HepG2 (cell line): ENCODE data around the gene NSMCE1. TPM values are rescaled to one million over a fixed set of nuclear protein-coding genes. Genes with fewer than 3 reads are reported as not detected.

Source experiments
- ATAC-seq: fragments of 200-7000 bp; cut with Tn5 transposase; 3 replicates; pipeline ENCODE4 v1.9.1; 2020; ENCODE audit warnings: mild to moderate bottlenecking, moderate library complexity
- BruUV-seq: library from RNA; stranded (reverse); fragments of 400-500 nt; replicated peaks from 2 replicates; lab custom pipeline; 2021; lab: Mats Ljungman, UMichigan
- CTCF ChIA-PET: fragments of 300-600 bp; formaldehyde crosslinking; extraction: SDS; loops from one replicate; lab custom pipeline; 2021; ENCODE audit warnings: low total read pairs, inconsistent platforms, low intra/inter-chr PET ratio; lab: Yijun Ruan, JAX
- POLR2A ChIA-PET: fragments of 350-600 bp; sonication (Branson Sonifier 250); formaldehyde crosslinking; loops from one replicate; lab custom pipeline; 2020; ENCODE audit warnings: antibody characterized with exemption, inconsistent platforms; lab: Yijun Ruan, JAX
- DNase-seq: peaks from one replicate; pipeline ENCODE4 v3.0.0-alpha.2; 2015; ENCODE audit warnings: low spot score
- FAIRE-seq: peaks from 3 replicates; lab custom pipeline; 2011; peaks lifted over from hg19 to GRCh38; lab: Jason Lieb, UNC
- H2AFZ ChIP-seq: one replicate; pipeline ENCODE4 v1.6.1; 2011; ENCODE audit warnings: low read length, inconsistent platforms
- H3K27ac ChIP-seq: fragments of 300-600 bp; 3 replicates; pipeline ENCODE4 v1.8.0; 2011; ENCODE audit warnings: mixed run types, mild to moderate bottlenecking, mixed read lengths, low read length, inconsistent platforms; ENCODE audit not compliant: insufficient read depth; ENCODE audit errors: extremely low read length
- H3K27me3 ChIP-seq, 2 experiments: fragments of 200-600 bp in 1 of 2; 2 replicates in 1 of 2; 3 replicates in 1 of 2; pipeline versions ENCODE4 v1.6.0 to v1.8.0; 2011; ENCODE audit warnings: low read length in 2 of 2, mild to moderate bottlenecking in 2 of 2, moderate library complexity in 2 of 2, inconsistent platforms in 1 of 2; ENCODE audit not compliant: insufficient read depth in 2 of 2, control insufficient read depth in 1 of 2
- H3K36me3 ChIP-seq, 2 experiments: fragments of 200-600 bp in 1 of 2; replicated peaks in 1 of 2; 2 replicates in 1 of 2; 3 replicates in 1 of 2; pipeline versions ENCODE4 v1.5.1 to v1.8.0; 2011; ENCODE audit warnings: low read length in 2 of 2, inconsistent platforms in 1 of 2; ENCODE audit not compliant: insufficient read depth in 2 of 2, control insufficient read depth in 1 of 2
- H3K4me1 ChIP-seq: 2 replicates; pipeline ENCODE4 v1.5.1; 2012; ENCODE audit warnings: low read length, inconsistent platforms; ENCODE audit not compliant: insufficient read depth
- H3K4me2 ChIP-seq: 2 replicates; pipeline ENCODE4 v1.6.0; 2011; ENCODE audit warnings: low read depth, low read length, inconsistent platforms
- H3K4me3 ChIP-seq, 3 experiments: fragments of 200-600 bp in 1 of 3; sonication (generic), shearing (Covaris generic) in 1 of 3; replicated peaks in 1 of 3; 2 replicates each; pipeline ENCODE4 v1.5.1; 2011 to 2016; ENCODE audit warnings: low read length in 3 of 3, inconsistent platforms in 2 of 3, low read depth in 2 of 3, mild to moderate bottlenecking in 2 of 3, control low read depth in 1 of 3, mixed read lengths in 1 of 3; ENCODE audit not compliant: insufficient read depth in 1 of 3
- H3K79me2 ChIP-seq: one replicate; pipeline ENCODE4 v1.6.1; 2011; ENCODE audit warnings: low read length, inconsistent platforms; ENCODE audit not compliant: insufficient read depth
- H3K9ac ChIP-seq: 2 replicates; pipeline ENCODE4 v1.6.0; 2011; ENCODE audit warnings: mild to moderate bottlenecking, low read depth, low read length, inconsistent platforms; ENCODE audit not compliant: insufficient read depth
- H3K9me3 ChIP-seq: 2 replicates; pipeline ENCODE4 v1.5.1; 2012; ENCODE audit warnings: mild to moderate bottlenecking, low read length
- H4K20me1 ChIP-seq: 2 replicates; pipeline ENCODE4 v1.6.0; 2011; ENCODE audit warnings: inconsistent platforms, mild to moderate bottlenecking, low read length, moderate library complexity; ENCODE audit not compliant: insufficient read depth
- ATAD3A ChIP-seq: sonication (generic); formaldehyde crosslinking; IDR thresholded peaks from 2 replicates; pipeline ENCODE4 v1.4.0; 2020; ENCODE audit warnings: missing genetic modification reagents
- FOXO1 ChIP-seq: sonication (generic); formaldehyde crosslinking; IDR thresholded peaks from 2 replicates; pipeline ENCODE4 v1.4.0; 2020; ENCODE audit warnings: missing genetic modification reagents
- RNF2 ChIP-seq: fragments of 450-650 bp; conservative IDR thresholded peaks from 2 replicates; pipeline ENCODE4 v1.6.1; 2016; ENCODE audit warnings: low read depth
- TSC22D2 ChIP-seq: sonication (generic); formaldehyde crosslinking; IDR thresholded peaks from 2 replicates; pipeline ENCODE4 v1.5.1; 2020; ENCODE audit warnings: missing genetic modification reagents, mild to moderate bottlenecking, borderline replicate concordance
- ZNF644 ChIP-seq: IDR thresholded peaks from 2 replicates; pipeline ENCODE4 v1.6.1; 2016; ENCODE audit warnings: low read depth
- ZNF772 ChIP-seq: sonication (generic); formaldehyde crosslinking; IDR thresholded peaks from 2 replicates; pipeline ENCODE4 v1.5.0; 2020; ENCODE audit warnings: mild to moderate bottlenecking, missing genetic modification reagents
- WGBS: methylation state at CpG from one replicate; pipeline ENCODE4 v1.1.6; 2017; ENCODE audit warnings: low lambda C conversion rate; 5-methylcytosine and 5-hydroxymethylcytosine counted together
- in situ Hi-C: cut with HindIII; loops from 2 replicates; pipeline ENCODE4 v1.10.0; 2017; ENCODE audit warnings: low pct_unique_long_range_greater_than_20kb; ENCODE audit not compliant: extremely low pct_ligation_motif_present
- intact Hi-C: fragments of 100-400 bp; cut with micrococcal nuclease; formaldehyde crosslinking; loops from one replicate; pipeline ENCODE4 v1.10.0; 2022; ENCODE audit not compliant: unreplicated experiment
- polyA plus RNA-seq, 8 experiments: library from polyadenylated mRNA; depleted of rRNA in 3 of 8; stranded (reverse) in 7 of 8; unstranded in 1 of 8; fragments of >200 nt; fragmentation: Illumina TruSeq in 4 of 8; extraction: Trizol in 4 of 8; gene quantifications; 2 replicates each; pipeline versions ENCODE4 v1.2.1 to v1.2.3, GENCODE V29; 2011 to 2016; ENCODE audit warnings: low read depth in 4 of 8, missing spikeins in 1 of 8, mixed read lengths in 1 of 8; ENCODE audit not compliant: insufficient read depth in 1 of 8
- total RNA-seq, 5 experiments: library from RNA; depleted of rRNA; stranded (reverse); fragments of >200 nt; fragmentation: Illumina TruSeq; extraction: Trizol; gene quantifications; 2 replicates each; pipeline ENCODE4 v1.2.3, GENCODE V29; 2016; ENCODE audit warnings: low read depth in 1 of 5
- TF ChIP-seq, protein P1 (sequence below): IDR thresholded peaks from 2 replicates; pipeline ENCODE4 v1.6.1; 2016; ENCODE audit warnings: low read depth, control low read depth
- TF ChIP-seq, protein P2 (sequence below): fragments of 450-650 bp; IDR thresholded peaks from 2 replicates; pipeline ENCODE4 v1.6.1; 2017; ENCODE audit warnings: mild to moderate bottlenecking
- TF ChIP-seq, protein P3 (sequence below): sonication (generic); formaldehyde crosslinking; IDR thresholded peaks from 2 replicates; pipeline ENCODE4 v1.5.0; 2020; ENCODE audit warnings: missing genetic modification reagents

NSMCE1 gene
- total and polyA plus RNA-seq, 2 of the 13 experiments (the other 11 are each of a cell fraction or from before 2014, with no cell fraction given) = 42.7 to 52.9 TPM

DNA sequence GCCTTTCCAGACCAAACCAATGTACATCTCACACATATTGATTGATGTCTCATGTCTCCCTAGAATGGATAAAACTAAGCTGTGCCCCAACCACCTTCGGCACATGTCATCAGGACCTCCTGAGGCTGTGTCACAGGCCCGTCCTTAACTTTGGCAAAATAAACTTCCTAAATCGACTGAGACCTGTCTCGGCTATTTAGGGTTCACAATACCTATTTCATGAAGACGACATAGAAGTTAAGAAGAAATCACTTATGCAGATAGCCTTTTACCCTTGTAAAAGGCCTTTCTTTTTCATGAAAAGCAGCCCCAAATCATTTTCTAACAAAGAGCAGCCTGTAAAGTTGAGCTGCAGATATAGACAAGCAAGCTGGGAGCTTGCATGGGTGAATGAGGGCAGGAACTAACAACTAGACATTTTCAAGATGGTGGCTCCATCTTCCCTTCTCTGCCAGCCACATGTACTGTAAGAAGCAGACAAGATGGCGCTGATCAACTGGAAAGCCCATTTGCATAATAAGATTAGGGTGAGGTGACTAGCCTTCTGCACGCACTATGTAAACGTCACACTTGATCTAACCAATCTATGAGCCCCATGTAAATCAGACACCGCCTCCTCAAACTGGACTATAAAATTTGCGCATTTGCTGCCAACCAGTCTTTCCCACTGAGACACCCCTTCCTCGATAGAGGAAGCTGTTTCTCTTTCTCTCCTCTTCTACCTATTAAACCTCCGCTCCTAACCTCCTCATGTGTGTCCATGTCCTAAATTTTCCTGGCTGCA, 69.9 kb downstream of the NSMCE1 start:
- ChIA-PET CTCF (no interaction called here), POLR2A (no interaction called here)
- ATAC-seq (no peak), FAIRE-seq (no peak), DNase-seq (no peak)
- no peak overlapping the region for H3K27ac ChIP-seq
- peak overlapping the region; percentile 8 for H2AFZ ChIP-seq
- 68% methylated on average over 12 of the region's 12 CpGs for WGBS
- in situ Hi-C loops = no loop called here
- H3K4me1 ChIP-seq = peaks cover 22% of the 10 kb centered on the region
- H4K20me1 ChIP-seq = no peaks in the 10 kb centered on the region
- H3K27me3 ChIP-seq = no peaks in the 10 kb centered on the region; a peak in 1 of 5 replicates
- H3K4me3 ChIP-seq = no peak overlapping the region
- BruUV-seq = no TSS peak
- no peaks in the 10 kb centered on the region for H3K79me2 ChIP-seq
- TF ChIP-seq, protein P1, sequence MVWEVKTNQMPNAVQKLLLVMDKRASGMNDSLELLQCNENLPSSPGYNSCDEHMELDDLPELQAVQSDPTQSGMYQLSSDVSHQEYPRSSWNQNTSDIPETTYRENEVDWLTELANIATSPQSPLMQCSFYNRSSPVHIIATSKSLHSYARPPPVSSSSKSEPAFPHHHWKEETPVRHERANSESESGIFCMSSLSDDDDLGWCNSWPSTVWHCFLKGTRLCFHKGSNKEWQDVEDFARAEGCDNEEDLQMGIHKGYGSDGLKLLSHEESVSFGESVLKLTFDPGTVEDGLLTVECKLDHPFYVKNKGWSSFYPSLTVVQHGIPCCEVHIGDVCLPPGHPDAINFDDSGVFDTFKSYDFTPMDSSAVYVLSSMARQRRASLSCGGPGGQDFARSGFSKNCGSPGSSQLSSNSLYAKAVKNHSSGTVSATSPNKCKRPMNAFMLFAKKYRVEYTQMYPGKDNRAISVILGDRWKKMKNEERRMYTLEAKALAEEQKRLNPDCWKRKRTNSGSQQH (CRISPR knock-in tag) = no peak
- no peak for TF ChIP-seq ATAD3A (CRISPR knock-in tag)
- no peak for TF ChIP-seq ZNF772 (CRISPR knock-in tag)
- TF ChIP-seq, protein P2, sequence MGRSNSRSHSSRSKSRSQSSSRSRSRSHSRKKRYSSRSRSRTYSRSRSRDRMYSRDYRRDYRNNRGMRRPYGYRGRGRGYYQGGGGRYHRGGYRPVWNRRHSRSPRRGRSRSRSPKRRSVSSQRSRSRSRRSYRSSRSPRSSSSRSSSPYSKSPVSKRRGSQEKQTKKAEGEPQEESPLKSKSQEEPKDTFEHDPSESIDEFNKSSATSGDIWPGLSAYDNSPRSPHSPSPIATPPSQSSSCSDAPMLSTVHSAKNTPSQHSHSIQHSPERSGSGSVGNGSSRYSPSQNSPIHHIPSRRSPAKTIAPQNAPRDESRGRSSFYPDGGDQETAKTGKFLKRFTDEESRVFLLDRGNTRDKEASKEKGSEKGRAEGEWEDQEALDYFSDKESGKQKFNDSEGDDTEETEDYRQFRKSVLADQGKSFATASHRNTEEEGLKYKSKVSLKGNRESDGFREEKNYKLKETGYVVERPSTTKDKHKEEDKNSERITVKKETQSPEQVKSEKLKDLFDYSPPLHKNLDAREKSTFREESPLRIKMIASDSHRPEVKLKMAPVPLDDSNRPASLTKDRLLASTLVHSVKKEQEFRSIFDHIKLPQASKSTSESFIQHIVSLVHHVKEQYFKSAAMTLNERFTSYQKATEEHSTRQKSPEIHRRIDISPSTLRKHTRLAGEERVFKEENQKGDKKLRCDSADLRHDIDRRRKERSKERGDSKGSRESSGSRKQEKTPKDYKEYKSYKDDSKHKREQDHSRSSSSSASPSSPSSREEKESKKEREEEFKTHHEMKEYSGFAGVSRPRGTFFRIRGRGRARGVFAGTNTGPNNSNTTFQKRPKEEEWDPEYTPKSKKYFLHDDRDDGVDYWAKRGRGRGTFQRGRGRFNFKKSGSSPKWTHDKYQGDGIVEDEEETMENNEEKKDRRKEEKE = no peak
- no peak for TF ChIP-seq FOXO1 (CRISPR knock-in tag)
- no peak for TF ChIP-seq TSC22D2 (CRISPR knock-in tag)
- TF ChIP-seq ZNF644 (CRISPR knock-in tag) = 0 out of 2 replicates have a peak, but pooled peaks have one; percentile 13
- TF ChIP-seq, protein P3, sequence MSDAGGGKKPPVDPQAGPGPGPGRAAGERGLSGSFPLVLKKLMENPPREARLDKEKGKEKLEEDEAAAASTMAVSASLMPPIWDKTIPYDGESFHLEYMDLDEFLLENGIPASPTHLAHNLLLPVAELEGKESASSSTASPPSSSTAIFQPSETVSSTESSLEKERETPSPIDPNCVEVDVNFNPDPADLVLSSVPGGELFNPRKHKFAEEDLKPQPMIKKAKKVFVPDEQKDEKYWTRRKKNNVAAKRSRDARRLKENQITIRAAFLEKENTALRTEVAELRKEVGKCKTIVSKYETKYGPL (CRISPR knock-in tag) = no peak
- no peak for TF ChIP-seq RNF2
- H3K9me3 ChIP-seq = no peaks in the 10 kb centered on the region
- no peak overlapping the region for H3K9ac ChIP-seq
- no peak overlapping the region for H3K4me2 ChIP-seq
- intact Hi-C loops = no loop called here
- H3K36me3 ChIP-seq = no peaks in the 10 kb centered on the region
